ENCODE measurements around the gene CLDN9.
"Not testable (repeated sequence)": the region's sequence is repeated elsewhere in the genome, so short reads cannot be mapped to it uniquely, and the experiment has no call there.

Gene CLDN9

DNA sequence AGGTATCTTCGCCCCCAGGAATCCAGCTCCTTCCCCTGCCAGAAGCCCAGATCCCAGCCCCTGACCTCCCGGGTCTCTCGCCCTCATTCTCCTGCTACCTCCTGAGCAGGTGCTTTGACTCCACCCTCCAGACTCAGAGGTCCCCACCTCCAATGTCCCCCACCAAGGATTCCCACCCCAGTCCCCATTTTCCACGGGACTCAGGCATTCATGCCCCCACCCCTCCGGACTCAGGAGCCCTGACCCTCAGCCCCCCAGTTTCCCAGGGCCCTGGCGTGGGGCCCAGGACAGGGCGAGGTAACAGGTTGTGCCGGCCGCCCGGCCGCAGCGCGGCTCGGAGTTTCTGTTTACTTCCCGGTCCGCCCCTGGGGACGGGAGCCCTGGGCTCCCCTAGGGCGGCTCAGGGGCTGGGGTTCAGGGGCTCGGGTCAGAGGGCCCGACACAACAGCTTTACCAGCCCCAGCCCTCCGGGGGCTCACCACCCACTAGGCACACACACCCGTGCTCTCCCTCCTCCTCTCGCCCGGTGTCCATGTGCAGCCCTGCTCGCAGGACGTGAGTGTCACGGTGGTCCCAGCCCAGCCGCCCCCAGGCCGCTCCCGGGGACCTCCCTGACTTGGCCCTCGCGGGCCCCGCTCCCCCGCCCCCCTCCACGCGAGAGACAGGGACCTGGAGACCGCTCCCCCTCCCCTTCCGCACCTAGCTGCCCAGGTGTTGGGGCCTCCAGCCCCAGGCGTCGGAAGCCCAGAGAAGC lies 23.4 kb downstream of the CLDN9 start:
- no peak for DNase-seq

DNA sequence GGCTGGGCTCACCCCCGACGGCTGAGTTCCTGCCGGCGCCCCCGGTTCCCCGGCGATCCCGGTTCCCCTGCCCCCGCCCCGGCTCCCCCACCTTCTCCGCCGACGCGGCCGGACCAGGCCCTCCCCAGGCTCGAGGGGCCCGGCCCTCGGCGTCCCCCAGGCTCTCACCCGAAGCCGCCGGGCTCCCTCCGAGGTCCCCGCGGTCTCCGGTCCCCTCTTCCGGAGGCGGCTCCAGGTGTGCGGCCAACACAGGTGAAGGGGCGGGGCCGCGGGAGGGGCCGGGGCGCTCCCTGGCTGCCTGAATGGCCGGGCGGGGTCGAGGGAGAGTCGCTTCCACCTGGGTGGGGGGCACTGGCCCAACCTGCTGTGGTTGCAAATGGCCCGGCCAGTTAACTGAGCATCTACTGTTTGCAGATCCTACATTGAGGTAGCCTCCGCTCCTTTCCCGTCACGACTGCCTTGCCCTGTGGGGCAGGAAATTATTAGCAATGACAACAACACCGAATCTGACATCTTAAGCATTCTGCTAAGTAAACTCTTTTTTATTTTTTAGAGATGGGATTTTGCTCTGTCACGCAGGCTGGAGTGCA lies 24.1 kb downstream of the CLDN9 start, which contains the start of gene BICDL2:
Gene BICDL2, minus strand, starts transcription at position 219 of the 590 bp plus-strand sequence. CDS start 1,448 bp downstream, outside the sequence.
- DNase-seq, result no peak

DNA sequence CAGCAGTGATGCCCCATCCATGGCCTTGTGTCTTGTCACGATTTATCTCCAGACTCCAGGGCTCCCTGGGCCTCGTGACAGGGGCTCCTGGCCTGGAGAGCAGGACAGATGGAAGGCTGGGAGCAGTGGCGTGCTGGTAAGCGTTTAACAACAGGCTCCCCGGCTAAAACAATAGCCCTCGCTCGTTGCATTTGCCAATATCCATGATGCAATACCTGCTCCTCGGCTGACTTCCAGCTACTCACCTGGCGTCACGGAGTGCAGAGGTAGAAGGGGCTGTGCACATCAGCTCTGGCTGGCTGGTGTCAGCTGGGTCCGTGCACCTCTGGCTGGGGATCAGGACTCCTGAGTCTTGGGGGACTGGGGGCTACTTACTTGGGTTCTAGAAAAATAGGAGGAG lies 25.5 kb downstream of the CLDN9 start:
- DNase-seq, result peak; percentile 39

DNA sequence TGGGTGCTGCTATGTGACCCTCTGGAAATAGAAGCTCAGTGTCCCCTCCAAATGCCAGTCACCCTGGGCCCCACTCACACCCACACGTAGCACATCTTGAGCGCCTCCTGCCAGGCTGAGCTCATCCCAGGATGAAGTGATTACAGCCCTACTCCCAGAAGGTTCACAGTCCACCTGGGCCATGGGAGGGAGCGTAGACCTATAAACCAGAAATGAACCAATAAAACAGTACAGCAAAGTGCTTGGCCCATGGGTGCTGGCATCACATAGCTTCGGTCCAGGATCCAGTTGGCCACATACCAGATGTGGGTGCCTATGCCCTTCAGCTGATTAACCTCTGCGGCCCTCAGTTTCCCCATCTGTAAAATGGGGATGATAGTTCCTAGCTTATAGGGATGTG lies 26.2 kb downstream of the CLDN9 start:
- no peak for DNase-seq

DNA sequence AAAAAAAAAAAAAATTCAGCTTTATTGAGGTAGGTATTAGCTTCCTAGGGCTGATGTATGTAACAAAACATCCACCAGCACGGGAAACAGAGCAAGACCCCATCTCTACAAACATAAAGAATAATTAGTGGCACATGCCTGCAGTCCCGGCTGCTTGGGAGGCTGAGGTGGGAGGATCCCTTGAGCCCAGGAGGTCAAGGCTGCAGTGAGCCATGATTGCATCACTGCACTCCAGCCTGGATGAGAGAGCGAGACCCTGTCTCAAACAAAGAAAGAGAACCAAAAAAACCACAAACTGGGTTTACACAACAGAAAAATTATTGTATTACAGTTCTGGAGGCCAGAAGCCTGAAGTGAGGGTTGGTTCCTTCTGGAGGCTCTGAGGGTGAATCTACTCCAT lies 29.7 kb downstream of the CLDN9 start:
- DNase-seq, result no peak

DNA sequence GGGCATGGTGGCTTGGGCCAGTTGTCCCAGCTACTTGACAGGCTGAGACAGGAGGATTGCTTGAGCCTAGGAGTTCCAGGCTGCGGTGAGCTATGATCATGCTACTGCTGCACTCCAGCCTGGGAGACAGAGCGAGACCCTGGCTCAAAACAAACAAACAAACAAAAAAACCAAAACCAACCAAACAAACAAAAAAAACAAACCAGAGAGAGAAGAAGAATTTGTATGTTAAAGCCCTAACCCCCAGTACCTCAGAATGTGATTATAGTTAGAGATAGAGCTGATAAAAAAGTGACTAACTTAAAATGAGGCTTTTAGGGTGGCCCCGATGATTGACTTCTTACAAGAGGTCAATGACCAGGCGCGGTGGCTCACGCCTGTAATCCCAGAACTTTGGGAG lies 32.0 kb downstream of the CLDN9 start:
- no peak for DNase-seq

DNA sequence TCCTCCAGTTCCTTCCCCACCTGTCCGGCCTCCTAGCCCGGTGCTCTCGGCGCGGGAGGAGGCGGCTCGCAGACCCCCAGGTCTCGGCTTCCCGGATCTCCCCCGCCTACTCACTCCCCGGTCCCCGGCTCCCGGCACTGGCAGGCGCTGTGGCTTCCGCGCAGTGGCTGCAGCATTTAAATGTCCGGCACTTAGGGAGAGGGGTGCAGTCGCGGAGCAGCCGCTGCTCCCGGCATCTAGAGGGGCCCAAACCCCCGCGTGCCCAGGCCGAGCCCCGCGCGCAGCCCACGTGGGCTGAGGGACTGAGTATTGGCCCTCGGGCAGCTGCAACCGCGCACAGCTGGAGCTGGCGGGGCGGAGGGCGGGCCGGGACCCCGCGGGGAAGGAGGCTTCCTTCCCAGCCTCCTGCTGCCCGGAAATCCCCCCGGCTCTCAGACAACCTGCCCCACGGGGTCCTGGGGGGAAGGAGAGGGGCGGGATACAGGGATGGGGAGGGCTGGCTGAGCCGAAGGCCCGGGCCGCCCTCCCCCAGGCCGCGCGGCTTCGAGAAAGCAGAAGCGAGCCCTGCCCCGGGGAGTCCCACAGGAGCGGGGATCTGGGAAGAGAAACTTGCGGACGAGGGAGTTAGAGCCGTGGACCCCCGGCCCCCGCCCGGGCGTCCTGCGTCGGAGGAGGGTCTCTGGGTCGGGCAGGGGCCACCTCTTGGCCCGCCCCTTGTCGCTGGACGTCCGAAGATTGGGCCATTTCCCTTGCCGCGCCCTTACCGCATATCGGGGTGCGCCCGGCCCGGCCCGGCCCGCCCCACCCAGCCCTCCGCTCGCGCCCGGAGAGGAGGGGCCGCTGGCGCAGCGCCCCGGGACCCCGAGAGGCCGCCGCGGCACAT lies 33.3 kb downstream of the CLDN9 start, which contains the start of gene MMP25:
Gene MMP25, plus strand, starts transcription at position 804 of the 883 bp plus-strand sequence. CDS start 357 bp downstream, outside the sequence.
- DNase-seq, result no peak

DNA sequence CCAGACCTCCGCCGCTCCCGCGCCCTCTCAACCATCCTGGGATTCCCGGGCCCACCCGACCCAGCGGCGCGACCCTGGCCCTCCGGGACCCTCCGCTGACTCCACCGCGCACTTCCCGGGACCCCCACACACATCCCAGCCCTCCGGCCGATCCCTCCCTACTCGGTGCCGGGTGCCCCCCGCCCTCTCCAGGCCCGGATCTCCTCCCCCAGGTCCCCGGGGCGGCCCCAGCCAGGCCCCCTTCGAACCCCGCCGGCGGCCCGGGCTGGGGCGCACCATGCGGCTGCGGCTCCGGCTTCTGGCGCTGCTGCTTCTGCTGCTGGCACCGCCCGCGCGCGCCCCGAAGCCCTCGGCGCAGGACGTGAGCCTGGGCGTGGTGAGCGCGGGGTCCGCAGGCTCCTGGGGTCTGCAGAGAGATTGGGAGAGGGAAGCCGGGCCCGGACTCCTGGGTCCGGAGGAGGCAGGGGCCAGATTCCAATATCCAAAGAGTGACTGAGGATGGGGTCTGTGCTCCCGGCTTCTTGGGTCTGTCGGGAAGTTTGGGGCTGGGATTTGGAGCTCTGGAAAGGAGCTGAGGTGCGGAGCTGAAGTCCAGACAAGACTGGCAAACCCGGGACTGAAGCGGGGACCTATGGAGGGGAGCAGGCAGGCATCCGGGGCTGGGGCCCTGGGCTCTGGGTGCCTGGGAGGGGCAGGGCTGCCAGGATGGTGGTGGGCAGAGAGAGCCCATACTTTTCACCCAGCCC lies 34.1 kb downstream of the CLDN9 start:
- DNase-seq, result no peak

DNA sequence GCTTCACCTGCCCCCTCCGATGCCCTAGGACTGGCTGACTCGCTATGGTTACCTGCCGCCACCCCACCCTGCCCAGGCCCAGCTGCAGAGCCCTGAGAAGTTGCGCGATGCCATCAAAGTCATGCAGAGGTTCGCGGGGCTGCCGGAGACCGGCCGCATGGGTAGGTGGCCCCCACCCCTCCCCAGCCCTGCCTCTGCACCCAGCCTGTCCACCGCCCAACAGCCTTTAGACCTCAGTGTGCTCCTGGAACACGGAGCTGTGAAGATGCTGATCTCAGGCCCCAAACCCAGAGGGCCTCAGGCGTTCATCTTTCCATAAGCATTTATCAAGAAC lies 34.6 kb downstream of the CLDN9 start:
- no peak for DNase-seq

DNA sequence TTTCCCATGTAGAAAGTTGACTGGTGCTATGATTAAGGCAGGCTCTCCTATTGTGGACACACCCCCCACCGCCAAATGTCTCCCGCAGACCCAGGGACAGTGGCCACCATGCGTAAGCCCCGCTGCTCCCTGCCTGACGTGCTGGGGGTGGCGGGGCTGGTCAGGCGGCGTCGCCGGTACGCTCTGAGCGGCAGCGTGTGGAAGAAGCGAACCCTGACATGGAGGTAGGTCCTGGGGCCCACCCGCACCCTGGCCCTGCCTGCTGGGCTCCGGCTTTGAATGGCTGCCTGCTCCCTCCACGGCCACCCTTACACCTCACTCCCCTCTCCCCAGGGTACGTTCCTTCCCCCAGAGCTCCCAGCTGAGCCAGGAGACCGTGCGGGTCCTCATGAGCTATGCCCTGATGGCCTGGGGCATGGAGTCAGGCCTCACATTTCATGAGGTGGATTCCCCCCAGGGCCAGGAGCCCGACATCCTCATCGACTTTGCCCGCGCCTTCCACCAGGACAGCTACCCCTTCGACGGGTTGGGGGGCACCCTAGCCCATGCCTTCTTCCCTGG lies 37.3 kb downstream of the CLDN9 start:
- DNase-seq, result no peak

DNA sequence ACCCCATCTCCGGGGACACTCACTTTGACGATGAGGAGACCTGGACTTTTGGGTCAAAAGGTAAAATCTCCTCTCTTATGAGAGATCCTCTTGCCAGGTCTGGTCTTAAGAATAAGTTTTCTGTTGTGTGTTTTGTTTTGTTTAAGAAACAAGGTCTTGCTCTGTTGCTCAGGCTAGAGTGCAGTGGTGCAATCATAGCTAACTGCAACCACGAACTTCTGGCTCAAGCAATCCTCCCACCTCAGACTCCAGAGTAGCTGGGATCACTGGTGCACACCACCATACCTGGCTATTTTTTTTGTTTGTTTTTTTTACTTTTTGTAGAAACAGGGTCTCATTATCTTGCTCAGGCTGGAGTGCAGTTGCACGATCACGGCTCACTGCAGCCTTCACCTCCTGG lies 37.8 kb downstream of the CLDN9 start:
- no peak for DNase-seq

DNA sequence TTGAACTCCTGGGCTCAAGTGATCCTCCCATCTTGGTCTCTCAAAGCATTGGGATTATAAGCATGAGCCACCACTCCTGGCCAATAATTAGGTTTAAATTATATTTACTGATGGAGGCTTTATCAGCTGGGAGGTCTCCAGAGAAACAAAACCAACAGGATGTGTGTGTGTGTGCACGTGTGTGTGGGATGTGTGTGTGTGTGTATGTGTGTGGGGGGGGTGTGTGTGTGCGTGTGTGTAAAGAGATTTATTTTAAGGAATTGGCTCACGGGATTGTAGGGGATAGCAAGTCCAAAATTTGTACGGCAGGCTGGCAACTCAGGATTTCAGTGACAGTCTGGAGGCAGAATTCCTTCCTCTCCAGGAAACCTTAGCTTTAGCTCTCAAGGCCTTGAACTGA lies 38.3 kb downstream of the CLDN9 start:
- DNase-seq, result no peak

DNA sequence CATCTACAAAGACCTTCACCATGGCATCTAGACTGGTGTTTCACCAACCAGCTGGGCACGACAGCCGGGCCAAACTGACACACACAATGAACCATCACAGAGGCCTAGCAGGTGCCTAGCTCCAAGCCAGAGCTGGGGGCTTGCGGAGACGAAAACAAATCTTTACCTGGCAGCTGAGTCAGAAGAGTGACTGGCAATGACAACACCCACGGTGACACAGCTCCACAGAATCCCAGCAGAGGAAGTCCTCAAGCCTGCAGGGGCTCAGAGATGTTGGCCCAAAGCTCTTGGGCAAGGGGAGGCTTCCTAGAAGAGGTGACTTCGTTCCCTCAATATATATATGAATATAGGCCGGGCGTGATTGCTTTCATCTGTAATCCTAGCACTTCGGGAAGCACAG lies 38.8 kb downstream of the CLDN9 start:
- no peak for DNase-seq

DNA sequence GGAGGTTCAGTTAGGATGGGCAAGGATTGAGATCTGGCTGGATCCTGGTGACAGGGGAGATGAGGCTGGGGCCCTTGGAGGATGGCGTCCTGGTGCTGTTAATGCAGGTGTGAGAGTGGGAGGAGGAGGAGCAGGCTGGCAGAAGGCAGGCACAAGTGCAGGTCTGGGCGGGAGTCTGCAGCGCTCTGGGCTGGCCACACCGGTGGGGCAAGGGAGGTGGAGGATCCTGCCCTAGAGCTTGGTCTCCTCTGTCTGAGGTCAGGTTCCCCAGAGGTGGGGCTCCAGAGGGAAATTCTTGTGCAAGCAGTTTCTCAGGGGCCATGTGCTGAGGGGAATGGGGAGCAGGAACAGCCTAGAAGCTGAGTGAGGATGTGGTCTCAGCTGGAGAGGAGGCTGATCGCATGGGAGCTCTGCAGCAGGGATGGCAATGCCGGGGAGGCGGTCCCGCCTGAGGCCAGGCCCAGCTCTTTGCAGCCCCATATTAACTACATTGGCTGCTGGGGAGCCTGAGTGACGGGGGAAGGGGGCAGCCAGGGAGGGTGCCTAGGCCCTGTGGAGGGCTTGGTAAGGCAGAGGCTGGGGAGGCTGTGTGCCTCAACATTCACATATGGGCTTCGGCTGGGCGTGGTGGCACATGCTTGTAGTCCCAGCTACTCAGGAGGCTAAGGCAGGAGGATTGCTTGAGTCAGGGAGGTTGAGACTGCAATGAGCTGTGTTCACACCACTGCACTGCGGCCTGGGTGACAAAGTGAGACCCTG lies 40.0 kb downstream of the CLDN9 start:
- DNase-seq, result not testable (repeated sequence)

DNA sequence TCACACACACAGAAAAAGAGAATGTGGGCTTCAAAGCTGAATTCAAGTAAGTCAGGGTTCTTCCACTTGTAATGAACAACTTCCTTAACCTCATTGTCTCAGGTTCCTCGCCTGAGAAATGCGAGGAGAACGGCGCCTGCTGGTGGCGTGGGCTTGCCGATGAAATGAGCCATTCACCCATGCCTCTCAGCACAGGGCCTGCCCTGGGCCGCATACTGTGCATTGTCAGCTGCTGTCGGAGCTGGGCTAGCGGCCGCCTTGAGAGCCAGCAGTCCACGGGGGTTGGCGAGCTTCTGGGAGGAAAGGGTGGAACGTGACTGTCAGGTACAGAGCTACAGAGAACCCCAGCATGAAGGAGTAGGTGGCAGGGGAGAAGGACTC lies 40.6 kb downstream of the CLDN9 start:
- DNase-seq, result not testable (repeated sequence)

DNA sequence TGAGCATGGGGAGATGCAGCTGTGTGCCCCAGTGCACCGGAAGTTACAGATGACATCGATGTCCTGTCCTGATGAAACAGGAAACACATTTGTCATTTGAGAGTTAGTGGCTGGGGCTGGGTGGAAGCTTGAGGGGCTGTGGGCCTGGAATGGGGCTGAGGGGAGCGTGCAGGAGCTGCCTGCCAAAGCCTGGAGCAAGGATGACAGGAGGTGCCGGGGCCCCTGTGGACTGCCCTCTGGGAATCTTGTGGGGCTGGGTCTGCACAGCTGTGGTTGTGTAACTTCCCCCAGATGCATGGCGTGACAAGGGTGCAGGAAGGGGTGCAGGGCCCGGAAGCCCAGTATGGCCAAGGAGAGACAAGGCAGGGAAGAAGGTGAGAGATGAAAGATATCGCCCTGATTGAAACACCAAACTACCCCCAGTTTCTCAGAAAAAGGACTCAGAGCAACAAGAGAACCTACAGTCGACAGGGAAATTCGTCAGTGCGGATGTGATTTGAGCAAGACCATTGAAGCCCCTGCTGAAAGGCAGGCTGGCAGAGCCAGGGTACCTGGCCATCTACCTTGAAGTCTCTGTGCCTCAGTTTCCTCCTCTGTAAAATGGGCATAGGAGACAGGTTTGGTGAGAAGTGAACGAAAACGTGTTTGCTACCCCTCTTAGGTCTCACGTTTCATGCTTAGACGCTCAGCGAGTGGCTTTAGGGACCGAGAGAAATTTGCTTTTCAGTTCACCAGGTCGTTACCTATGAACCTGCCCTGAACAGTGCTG lies 42.4 kb downstream of the CLDN9 start:
- DNase-seq, result no peak

DNA sequence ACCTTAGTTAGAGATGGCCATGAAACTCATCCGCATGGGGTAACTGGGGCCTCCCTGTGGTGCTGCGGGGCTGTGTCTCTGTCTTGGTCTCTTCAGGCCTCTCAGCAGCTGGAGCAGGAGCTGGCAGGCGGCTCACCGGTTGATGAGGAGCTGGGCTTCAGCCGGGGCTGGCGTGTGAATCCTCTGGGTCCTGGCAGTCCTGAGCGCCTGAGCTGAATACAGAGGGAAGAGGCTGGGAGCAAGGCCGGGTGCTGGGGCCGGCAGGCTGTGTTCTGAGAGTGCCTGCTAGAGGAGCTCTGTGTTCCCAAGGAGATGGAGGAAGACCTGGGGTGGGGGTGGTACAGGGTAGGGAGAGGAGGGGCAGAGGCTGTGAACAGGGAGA lies 43.0 kb downstream of the CLDN9 start:
- DNase-seq, result not testable (repeated sequence)

DNA sequence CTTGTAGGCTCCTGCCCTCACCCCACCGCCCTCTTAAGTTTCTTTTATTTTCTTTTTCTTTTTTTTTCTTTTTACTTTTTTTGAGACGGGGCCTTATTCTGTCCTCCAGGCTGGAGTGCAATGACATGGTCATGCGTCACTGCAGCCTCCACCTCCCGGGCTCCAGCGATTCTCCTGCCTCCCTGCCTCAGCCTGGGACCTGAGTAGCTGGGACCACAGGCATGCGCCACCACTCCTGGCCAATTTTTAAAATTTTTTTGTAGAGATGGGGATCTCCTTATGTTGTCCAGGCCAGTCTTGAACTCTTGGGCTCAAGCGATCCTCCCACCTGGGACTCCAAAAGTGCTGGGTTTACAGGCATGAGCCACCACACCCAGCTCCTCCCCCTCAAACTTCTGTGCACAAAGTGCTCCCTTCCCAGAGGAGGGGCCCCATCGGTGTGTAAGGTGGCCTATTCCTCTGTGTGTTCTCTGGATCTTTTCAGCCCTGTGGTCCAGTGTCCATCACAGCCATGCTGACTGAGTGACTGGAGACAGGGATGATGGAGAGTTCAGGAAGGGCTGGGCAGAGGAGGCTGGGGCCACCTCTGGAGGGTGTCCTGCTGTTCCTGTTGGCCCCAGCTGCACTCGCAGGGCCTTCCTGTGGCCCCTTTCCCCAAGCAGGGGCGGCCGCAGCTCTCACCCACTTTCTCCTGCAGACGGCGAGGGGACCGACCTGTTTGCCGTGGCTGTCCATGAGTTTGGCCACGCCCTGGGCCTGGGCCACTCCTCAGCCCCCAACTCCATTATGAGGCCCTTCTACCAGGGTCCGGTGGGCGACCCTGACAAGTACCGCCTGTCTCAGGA lies 43.8 kb downstream of the CLDN9 start:
- no peak for DNase-seq

DNA sequence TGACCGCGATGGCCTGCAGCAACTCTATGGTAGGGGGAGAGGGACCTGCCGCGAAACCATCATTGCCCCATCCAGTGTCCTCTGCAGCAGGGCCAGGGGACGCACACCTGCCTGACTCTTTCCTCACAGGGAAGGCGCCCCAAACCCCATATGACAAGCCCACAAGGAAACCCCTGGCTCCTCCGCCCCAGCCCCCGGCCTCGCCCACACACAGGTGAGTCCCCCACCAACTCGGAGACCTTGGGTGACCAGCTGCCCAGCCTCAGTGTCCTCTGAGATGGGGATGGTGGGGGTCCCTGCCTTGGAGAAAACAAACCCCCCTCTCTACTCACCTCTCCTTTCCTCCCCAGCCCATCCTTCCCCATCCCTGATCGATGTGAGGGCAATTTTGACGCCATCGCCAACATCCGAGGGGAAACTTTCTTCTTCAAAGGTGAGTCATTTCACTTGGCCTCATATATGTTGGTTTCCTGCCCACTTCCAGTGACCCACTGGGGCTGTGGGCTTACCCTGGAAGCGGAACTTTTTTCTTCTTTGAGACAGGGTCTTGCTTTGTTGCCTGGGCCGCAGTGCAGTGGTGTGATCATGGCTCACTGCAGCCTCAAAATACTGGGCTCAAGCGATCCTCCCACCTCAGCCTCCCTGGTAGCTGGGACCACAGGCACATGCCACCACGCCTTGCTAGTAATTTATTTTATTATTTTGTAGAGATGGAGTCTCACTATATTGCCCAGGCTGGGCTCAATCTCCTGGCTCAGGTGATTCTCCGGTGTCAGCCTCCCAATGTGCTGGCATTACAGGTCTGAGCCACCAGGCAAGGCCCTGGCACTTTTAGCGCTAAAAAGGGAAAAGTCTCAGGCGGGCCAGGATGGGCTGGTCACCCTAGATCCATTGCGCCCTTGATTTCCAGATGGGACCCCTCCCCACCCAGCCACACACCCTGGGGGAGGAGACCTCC lies 44.7 kb downstream of the CLDN9 start:
- DNase-seq, result no peak
